Ammon's horn (tissue), 1 donor: ENCODE data around the gene FCHO1.
"Not testable (repeated sequence)": the region's sequence is repeated elsewhere in the genome, so short reads cannot be mapped to it uniquely, and the experiment has no call there.

Source experiments
- DNase-seq: peaks from one replicate; pipeline ENCODE4 v3.0.0-alpha.2; 2016; ENCODE audit warnings: low spot score

The FCHO1 gene

GRCh38 chr19:17794412-17794730, 43.1 kb downstream of the FCHO1 start:
- DNase-seq, result no peak

- DNase-seq, result no peak
Measured at GRCh38 chr19:17794731-17795494, 43.6 kb downstream of the FCHO1 start, which contains the start of gene B3GNT3. TSS of gene B3GNT3 (plus strand) at chr19:17795138. CDS start at chr19:17807808, 12,670 bp downstream.

GRCh38 chr19:17795495-17795856, 44.2 kb downstream of the FCHO1 start:
- DNase-seq, result no peak

- DNase-seq, result no peak
Measured at GRCh38 chr19:17796013-17796837, 44.9 kb downstream of the FCHO1 start.

GRCh38 chr19:17796838-17797423, 45.7 kb downstream of the FCHO1 start:
- DNase-seq, result no peak

GRCh38 chr19:17797424-17798201, 46.3 kb downstream of the FCHO1 start:
- no peak for DNase-seq

GRCh38 chr19:17798599-17798998, 47.3 kb downstream of the FCHO1 start:
- not testable (repeated sequence) for DNase-seq

GRCh38 chr19:17802137-17802858, 51.0 kb downstream of the FCHO1 start:
- no peak for DNase-seq

GRCh38 chr19:17803264-17803896, 52.1 kb downstream of the FCHO1 start:
- no peak for DNase-seq

GRCh38 chr19:17805427-17805826, 54.1 kb downstream of the FCHO1 start:
- no peak for DNase-seq

GRCh38 chr19:17806945-17807344, 55.7 kb downstream of the FCHO1 start:
- no peak for DNase-seq

GRCh38 chr19:17807731-17808316, 56.5 kb downstream of the FCHO1 start:
- no peak for DNase-seq

- DNase-seq, result no peak
Measured at GRCh38 chr19:17811103-17811502, 59.8 kb downstream of the FCHO1 start.

- no peak for DNase-seq
Measured at GRCh38 chr19:17811681-17812080, 60.4 kb downstream of the FCHO1 start.

GRCh38 chr19:17812099-17812498, 60.8 kb downstream of the FCHO1 start:
- DNase-seq, result no peak

- no peak for DNase-seq
Measured at GRCh38 chr19:17817668-17818363, 66.5 kb downstream of the FCHO1 start.

GRCh38 chr19:17821190-17821589, 69.9 kb downstream of the FCHO1 start, which contains the start of gene INSL3:
TSS of gene INSL3 (minus strand) at chr19:17821519. CDS start at chr19:17821506, 13 bp downstream.
- DNase-seq, result no peak

GRCh38 chr19:17824339-17824738, 73.1 kb downstream of the FCHO1 start:
- DNase-seq, result no peak

- DNase-seq, result no peak
Measured at GRCh38 chr19:17826508-17827056, 75.3 kb downstream of the FCHO1 start.
